Cardiac fibroblast (primary cell): Measurements from ENCODE around the gene SRGAP2C.
"Not testable (repeated sequence)": the region's sequence is repeated elsewhere in the genome, so short reads cannot be mapped to it uniquely, and the experiment has no call there.

Experiments
- DNase-seq, 2 donors: peaks; one replicate each; pipeline versions ENCODE4 v3.0.0 to v3.0.0-alpha.2; 2010; ENCODE audit warnings: low read depth in 2 of 2
- H3K4me3 ChIP-seq, 2 donors: replicated peaks in 1 of 2; 1 replicate in 1 of 2; 2 replicates in 1 of 2; pipeline ENCODE4 v1.5.1; 2011; ENCODE audit warnings: low read depth in 2 of 2, low read length in 2 of 2, mild to moderate bottlenecking in 2 of 2, moderate library complexity in 1 of 2

SRGAP2C gene

GRCh38 chr1:121258134-121258533 lies 73.4 kb downstream of the SRGAP2C start:
- not testable (repeated sequence) for H3K4me3 ChIP-seq, DNase-seq

DNA sequence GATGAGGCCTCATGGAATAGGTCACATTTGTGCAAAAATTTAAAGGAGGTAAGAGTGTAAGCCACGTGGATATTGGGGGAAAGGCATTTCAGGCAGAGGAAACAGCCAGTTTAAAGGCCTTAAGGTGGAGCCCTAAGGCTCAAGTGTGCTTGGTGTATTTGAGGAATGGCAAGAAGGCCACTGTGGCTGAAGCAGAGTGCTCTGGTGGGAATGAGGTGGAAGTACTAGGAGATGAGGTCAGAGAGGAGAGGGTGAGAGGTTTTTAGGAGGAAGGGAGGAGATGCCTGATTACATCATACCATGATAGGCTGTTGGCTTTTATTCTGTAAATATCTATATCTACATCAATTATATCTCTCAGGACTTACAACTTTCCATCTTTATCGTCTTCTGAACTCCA lies 75.4 kb downstream of the SRGAP2C start:
- peak in 1 of 2 donors; percentile 6 for DNase-seq
- not testable (repeated sequence) for H3K4me3 ChIP-seq

- not testable (repeated sequence) for DNase-seq, H3K4me3 ChIP-seq
Observed at GRCh38 chr1:121262163-121262562, 77.4 kb downstream of the SRGAP2C start.

GRCh38 chr1:121263789-121264244 lies 79.0 kb downstream of the SRGAP2C start:
- H3K4me3 ChIP-seq: not testable (repeated sequence)
- DNase-seq: peak; percentile 26 to 44

GRCh38 chr1:121267072-121267471 lies 82.3 kb downstream of the SRGAP2C start:
- not testable (repeated sequence) for H3K4me3 ChIP-seq

DNA sequence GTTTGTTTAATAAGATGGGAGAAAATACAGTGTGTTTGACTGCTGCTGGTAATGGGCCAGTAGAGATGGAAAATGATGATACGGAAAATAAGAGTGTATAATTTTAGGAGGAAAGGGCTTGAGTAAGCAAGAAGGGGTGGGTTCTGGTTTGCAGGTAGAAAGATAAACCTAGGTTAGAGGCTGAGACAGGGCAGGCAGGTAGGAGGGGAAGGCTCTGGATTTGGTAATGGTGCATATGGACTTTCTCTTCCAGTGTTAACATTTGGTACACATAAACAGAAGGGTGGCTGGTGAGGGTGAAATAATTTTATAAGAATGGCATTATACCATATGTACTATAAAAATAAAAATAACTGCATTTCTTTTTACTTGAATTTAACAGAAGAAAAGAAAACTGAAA lies 84.5 kb downstream of the SRGAP2C start:
- not testable (repeated sequence) for DNase-seq, H3K4me3 ChIP-seq

More at GRCh38 chr1:121267072-121267471, 82.3 kb downstream of the SRGAP2C start:
- DNase-seq: not testable (repeated sequence)

DNA sequence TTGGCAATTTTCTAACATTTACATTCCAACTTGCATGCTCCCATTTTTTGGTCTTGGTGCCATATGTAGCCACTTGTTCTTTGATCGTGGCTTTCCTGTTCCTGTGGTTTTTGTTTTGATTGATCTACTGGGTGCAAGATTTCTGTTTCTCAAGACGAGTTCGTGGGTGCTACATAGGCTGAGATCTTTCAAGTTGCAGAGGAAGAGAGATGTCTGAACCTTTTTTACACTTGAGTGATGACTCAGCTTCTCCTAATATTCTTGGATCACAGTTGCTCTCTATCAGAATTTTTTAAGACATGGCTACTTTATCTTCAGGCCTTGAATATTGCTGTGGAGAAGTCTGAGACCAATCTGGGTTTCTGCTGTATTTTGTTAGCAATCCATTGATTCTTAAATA lies 85.2 kb downstream of the SRGAP2C start:
- DNase-seq, H3K4me3 ChIP-seq: not testable (repeated sequence)

DNA sequence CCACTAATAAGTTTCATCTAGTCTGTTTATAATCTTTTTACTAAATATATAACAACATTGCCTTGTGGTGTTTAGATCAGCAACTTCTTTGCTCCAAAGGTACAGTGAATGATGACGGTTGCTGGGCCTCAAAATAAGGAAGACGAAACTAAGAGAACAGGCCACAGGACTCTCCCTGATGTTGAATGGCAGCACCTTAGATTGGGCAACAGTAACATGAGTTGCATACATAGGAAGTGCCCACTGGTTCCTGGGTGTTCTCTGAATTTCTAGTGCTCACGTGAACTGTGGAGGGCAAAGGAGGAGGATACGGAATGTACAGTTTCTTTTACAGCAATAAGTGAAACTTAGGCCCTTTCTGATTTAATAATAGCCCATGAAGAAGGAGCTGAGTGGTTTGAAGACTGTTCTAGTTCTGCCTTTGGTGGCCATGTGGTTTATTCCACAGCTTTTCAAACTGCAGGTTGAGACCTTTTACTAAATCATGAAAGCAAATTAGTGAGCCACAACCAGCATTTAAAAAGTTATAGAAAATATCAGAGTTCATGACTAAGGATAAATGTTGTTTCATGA lies 86.5 kb downstream of the SRGAP2C start:
- not testable (repeated sequence) for DNase-seq, H3K4me3 ChIP-seq

GRCh38 chr1:121275435-121275834 lies 90.7 kb downstream of the SRGAP2C start:
- not testable (repeated sequence) for H3K4me3 ChIP-seq
- DNase-seq: peak; percentile 24 to 32

- DNase-seq: not testable (repeated sequence)
Observed at GRCh38 chr1:121278202-121278601, 93.4 kb downstream of the SRGAP2C start.

GRCh38 chr1:121278777-121279547 lies 94.2 kb downstream of the SRGAP2C start:
- H3K4me3 ChIP-seq: not testable (repeated sequence)
- peak; percentile 0 to 1 for DNase-seq

More at GRCh38 chr1:121278202-121278601, 93.4 kb downstream of the SRGAP2C start:
- not testable (repeated sequence) for H3K4me3 ChIP-seq

DNA sequence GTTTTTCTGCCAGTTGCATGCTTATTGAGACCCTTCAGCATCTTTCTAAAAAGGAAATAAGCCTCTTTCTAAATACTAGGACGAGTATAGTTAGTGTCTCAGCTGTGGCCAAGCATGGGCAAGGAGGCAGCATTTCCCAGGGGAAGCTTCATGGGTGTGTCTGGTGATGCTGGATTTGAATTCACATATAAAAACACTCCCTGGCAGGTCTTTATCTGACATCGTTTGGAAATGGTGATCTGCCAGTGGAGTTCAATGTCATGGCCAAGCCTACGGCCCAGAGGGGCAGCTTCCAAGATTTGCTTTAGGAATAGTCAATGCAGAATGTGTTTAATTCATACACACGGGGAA lies 94.7 kb downstream of the SRGAP2C start:
- H3K4me3 ChIP-seq, DNase-seq: not testable (repeated sequence)

- DNase-seq, H3K4me3 ChIP-seq: not testable (repeated sequence)
Observed at GRCh38 chr1:121280699-121281317, 96.0 kb downstream of the SRGAP2C start.

DNA sequence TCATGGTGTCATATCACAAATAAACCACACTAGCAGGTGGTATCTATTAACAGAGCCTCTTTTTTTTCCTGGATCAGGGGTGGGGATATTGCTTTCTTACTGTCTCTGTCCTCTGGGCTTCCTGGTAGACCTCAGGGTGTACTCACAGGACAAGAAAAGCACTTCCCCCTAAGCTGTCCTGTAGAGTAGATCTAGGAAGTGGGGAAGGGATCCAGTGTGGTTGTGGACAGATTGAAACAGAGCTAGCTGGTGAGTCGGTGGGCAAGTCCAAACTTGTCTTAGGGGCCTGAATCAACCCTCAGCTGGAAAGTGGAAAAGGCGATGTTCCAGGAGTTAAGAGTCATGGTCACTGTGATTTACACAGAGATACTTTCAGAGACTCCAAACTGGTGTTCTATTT lies 96.7 kb downstream of the SRGAP2C start:
- not testable (repeated sequence) for H3K4me3 ChIP-seq, DNase-seq

- H3K4me3 ChIP-seq: not testable (repeated sequence)
- peak; percentile 21 to 43 for DNase-seq
Observed at GRCh38 chr1:121283587-121284180, 98.9 kb downstream of the SRGAP2C start.

- not testable (repeated sequence) for H3K4me3 ChIP-seq
Observed at GRCh38 chr1:121292590-121292989, 107.8 kb downstream of the SRGAP2C start.

DNA sequence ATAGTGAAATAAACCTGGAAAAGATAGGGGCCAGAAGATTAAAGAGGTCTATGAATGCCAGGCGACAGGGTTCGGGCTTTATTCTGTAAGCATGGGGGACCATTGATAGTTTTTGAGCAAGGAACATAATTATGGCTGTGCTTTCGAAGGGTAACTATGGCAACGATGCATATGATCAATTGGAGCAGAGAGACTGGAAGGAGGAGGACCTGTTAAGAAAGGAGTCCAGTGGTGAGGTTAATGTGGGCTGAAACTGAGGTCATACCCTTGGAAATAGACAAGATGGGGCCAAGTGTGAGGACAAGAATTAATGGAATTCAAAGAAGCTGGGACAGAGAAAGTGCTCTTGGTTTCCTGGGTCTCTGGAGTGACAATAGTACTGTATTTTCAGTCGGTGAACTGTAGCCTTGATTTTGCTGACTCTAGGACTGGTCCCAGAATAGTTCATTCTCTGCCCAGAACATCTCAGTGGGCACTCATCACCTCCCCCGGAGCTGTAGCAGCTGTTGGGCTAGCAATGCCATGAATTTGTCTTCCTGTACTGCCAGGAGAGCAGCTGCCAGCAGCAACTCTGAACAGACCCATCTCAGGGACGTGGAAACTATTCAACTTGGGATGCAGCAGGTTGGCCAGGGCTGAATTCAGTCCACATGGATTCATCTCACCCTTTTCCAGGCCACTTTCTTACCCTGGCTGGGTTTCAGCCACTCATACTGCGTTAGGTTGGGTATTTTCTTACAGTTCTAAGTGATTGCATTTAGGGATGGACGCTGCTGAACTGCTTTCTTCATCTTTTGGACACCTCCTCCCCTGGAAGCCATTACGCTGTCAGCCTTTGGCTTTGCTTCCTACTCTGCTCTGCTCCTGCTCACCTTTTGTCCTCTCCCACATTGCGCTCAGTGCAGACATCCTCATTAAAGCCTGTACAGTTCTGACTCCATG lies 108.8 kb downstream of the SRGAP2C start:
- not testable (repeated sequence) for H3K4me3 ChIP-seq
- peak; percentile 5 to 53 for DNase-seq

More at GRCh38 chr1:121292590-121292989, 107.8 kb downstream of the SRGAP2C start:
- DNase-seq: not testable (repeated sequence)

GRCh38 chr1:121294205-121294570 lies 109.4 kb downstream of the SRGAP2C start:
- not testable (repeated sequence) for DNase-seq

More at GRCh38 chr1:121294205-121294570, 109.4 kb downstream of the SRGAP2C start:
- H3K4me3 ChIP-seq: not testable (repeated sequence)
